CD4-positive, CD25-positive, alpha-beta regulatory T cell (primary cell): ENCODE data around the gene GNG12. TPM values are rescaled to one million over a fixed set of nuclear protein-coding genes. Genes with fewer than 3 reads are reported as not detected.

Experiments
- ATAC-seq, 2 donors: fragments of 150-1000 bp; cut with Tn5 transposase; one replicate each; pipeline ENCODE4 v1.10.0; 2021; ENCODE audit warnings: low read depth in 2 of 2, moderate number of reproducible peaks in 2 of 2, moderate library complexity in 1 of 2
- DNase-seq, 3 donors: peaks; one replicate each; pipeline versions ENCODE4 v3.0.0 to v3.0.0-alpha.2; 2012 to 2022; ENCODE audit warnings: mixed read lengths in 1 of 3
- H3K27ac ChIP-seq: one replicate; pipeline ENCODE4 v1.7.0; 2013; ENCODE audit warnings: mild to moderate bottlenecking, low read length; ENCODE audit not compliant: insufficient read depth, poor library complexity, severe bottlenecking
- H3K27me3 ChIP-seq: one replicate; pipeline ENCODE4 v1.7.0; 2013; ENCODE audit warnings: low read length; ENCODE audit not compliant: control insufficient read depth, insufficient read depth
- H3K36me3 ChIP-seq: one replicate; pipeline ENCODE4 v1.7.0; 2013; ENCODE audit warnings: mild to moderate bottlenecking, low read length, moderate library complexity; ENCODE audit not compliant: control insufficient read depth, insufficient read depth
- H3K4me1 ChIP-seq: 2 replicates; pipeline ENCODE4 v1.7.0; 2013; ENCODE audit warnings: mild to moderate bottlenecking, low read length; ENCODE audit not compliant: insufficient read depth, control insufficient read depth, poor library complexity, severe bottlenecking
- H3K4me3 ChIP-seq: one replicate; pipeline ENCODE4 v1.7.0; 2013; ENCODE audit warnings: low read depth, mild to moderate bottlenecking, low read length, moderate library complexity
- H3K9me3 ChIP-seq, 2 experiments: 1 replicate in 1 of 2; 2 replicates in 1 of 2; pipeline ENCODE4 v1.7.0; 2013; ENCODE audit warnings: low read length in 2 of 2, mild to moderate bottlenecking in 1 of 2, moderate library complexity in 1 of 2; ENCODE audit not compliant: control insufficient read depth in 2 of 2
- H3K27ac Mint-ChIP-seq, 3 donors: one replicate each; pipeline ENCODE4 v1.8.0; 2020 to 2022; ENCODE audit warnings: mild to moderate bottlenecking in 3 of 3, mixed read lengths in 3 of 3, moderate library complexity in 2 of 3
- H3K27me3 Mint-ChIP-seq: one replicate; pipeline ENCODE4 v1.8.0; 2022; ENCODE audit warnings: mild to moderate bottlenecking, mixed read lengths
- H3K36me3 Mint-ChIP-seq: one replicate; pipeline ENCODE4 v1.8.0; 2020; ENCODE audit warnings: mixed read lengths
- H3K4me1 Mint-ChIP-seq, 4 donors: one replicate each; pipeline ENCODE4 v1.8.0; 2020 to 2022; ENCODE audit warnings: mixed read lengths in 4 of 4, mild to moderate bottlenecking in 1 of 4
- H3K4me3 Mint-ChIP-seq, 4 donors: one replicate each; pipeline ENCODE4 v1.8.0; 2020 to 2022; ENCODE audit warnings: mild to moderate bottlenecking in 4 of 4, mixed read lengths in 4 of 4, moderate library complexity in 3 of 4
- H3K9me3 Mint-ChIP-seq, 7 donors: one replicate each; pipeline ENCODE4 v1.8.0; 2020 to 2022; ENCODE audit warnings: mixed read lengths in 7 of 7, mild to moderate bottlenecking in 3 of 7, moderate library complexity in 2 of 7
- polyA plus RNA-seq, 4 donors: library from polyadenylated mRNA; unstranded; fragments of 300-500 nt; fragmentation: Illumina TruSeq; gene quantifications; one replicate each; pipeline ENCODE4 v1.2.3, GENCODE V29; 2021
- total RNA-seq: library from RNA; stranded (reverse); gene quantifications from one replicate; pipeline ENCODE4 v1.2.3, GENCODE V29; 2022

Gene GNG12
- total and polyA plus RNA-seq, 5 donors from 2014 or later: not detected

DNA sequence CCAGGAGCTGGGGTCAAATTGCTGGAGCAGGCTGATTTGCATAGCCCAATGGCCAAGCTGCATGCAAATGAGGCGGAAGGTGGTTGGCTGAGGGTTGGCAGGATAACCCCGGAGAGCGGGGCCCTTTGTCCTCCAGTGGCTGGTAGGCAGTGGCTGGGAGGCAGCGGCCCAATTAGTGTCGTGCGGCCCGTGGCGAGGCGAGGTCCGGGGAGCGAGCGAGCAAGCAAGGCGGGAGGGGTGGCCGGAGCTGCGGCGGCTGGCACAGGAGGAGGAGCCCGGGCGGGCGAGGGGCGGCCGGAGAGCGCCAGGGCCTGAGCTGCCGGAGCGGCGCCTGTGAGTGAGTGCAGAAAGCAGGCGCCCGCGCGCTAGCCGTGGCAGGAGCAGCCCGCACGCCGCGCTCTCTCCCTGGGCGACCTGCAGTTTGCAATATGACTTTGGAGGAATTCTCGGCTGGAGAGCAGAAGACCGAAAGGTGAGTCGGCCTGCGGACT is 148.2 kb downstream of the GNG12 start, which contains the start of gene GADD45A:
Gene GADD45A, plus strand, starts transcription at position 135 of the 491 bp plus-strand sequence. Its CDS starts 294 bp downstream, at position 429.
- peak; percentile 94 to 99 (median 96) for DNase-seq
- H3K27ac ChIP-seq: peak within 1 kb of the TSS; percentile 72
- peak; percentile 93 for ATAC-seq
- Mint-ChIP-seq H3K36me3 (peaks cover 4% of the 10 kb centered on the region), H3K27ac (peak within 1 kb of the TSS; percentile 77 to 98 (median 94)), H3K27me3 (peaks cover 8% of the 10 kb centered on the region), H3K9me3 (no peaks in the 10 kb centered on the region), H3K4me1 (peaks cover 7 to 37% (median 29%) of the 10 kb centered on the region in 4 donors), H3K4me3 (peak within 1 kb of the TSS; percentile 99 to 100 (median 100))
- peak within 1 kb of the TSS; percentile 76 for H3K4me3 ChIP-seq
- H3K27me3 ChIP-seq: no peaks in the 10 kb centered on the region
- peaks cover 23% of the 10 kb centered on the region for H3K4me1 ChIP-seq
- H3K9me3 ChIP-seq: no peaks in the 10 kb centered on the region
- H3K36me3 ChIP-seq: peaks cover 4% of the 10 kb centered on the region

GRCh38 chr1:67684526-67685066 is 148.7 kb downstream of the GNG12 start:
- H3K27me3 Mint-ChIP-seq: peaks cover 13% of the 10 kb centered on the region
- H3K4me3 Mint-ChIP-seq: peak overlapping the region; percentile 99 to 100 (median 100)
- H3K4me1 Mint-ChIP-seq: peaks cover 7 to 37% (median 30%) of the 10 kb centered on the region in 4 donors
- Histone ChIP-seq H3K27me3 (no peaks in the 10 kb centered on the region), H3K4me3 (peak overlapping the region; percentile 76), H3K4me1 (peaks cover 23% of the 10 kb centered on the region), H3K36me3 (peaks cover 4% of the 10 kb centered on the region), H3K27ac (peak overlapping the region; percentile 66), H3K9me3 (no peaks in the 10 kb centered on the region)
- H3K9me3 Mint-ChIP-seq: no peaks in the 10 kb centered on the region
- peaks cover 4% of the 10 kb centered on the region for H3K36me3 Mint-ChIP-seq
- ATAC-seq (no peak), DNase-seq (no peak)
- H3K27ac Mint-ChIP-seq: peak overlapping the region; percentile 11 to 98 (median 94)

- Histone ChIP-seq H3K36me3 (peaks cover 4% of the 10 kb centered on the region), H3K27me3 (no peaks in the 10 kb centered on the region), H3K4me3 (peak overlapping the region; percentile 76), H3K27ac (peak overlapping the region; percentile 66), H3K9me3 (no peaks in the 10 kb centered on the region), H3K4me1 (peaks cover 23% of the 10 kb centered on the region)
- Mint-ChIP-seq H3K27me3 (peaks cover 13% of the 10 kb centered on the region), H3K4me1 (peaks cover 7 to 37% (median 30%) of the 10 kb centered on the region in 4 donors), H3K27ac (peak overlapping the region; percentile 76 to 98 (median 94)), H3K36me3 (peaks cover 4% of the 10 kb centered on the region), H3K4me3 (peak overlapping the region; percentile 99 to 100 (median 100)), H3K9me3 (no peaks in the 10 kb centered on the region)
- DNase-seq: peak in 1 of 3 donors; percentile 23
- no peak for ATAC-seq
Measured at GRCh38 chr1:67683766-67684525, 149.3 kb downstream of the GNG12 start.

GRCh38 chr1:67683316-67683715 is 150.0 kb downstream of the GNG12 start:
- Histone ChIP-seq H3K9me3 (no peaks in the 10 kb centered on the region), H3K36me3 (peaks cover 4% of the 10 kb centered on the region), H3K4me3 (no peak overlapping the region), H3K27ac (no peak overlapping the region), H3K4me1 (peaks cover 23% of the 10 kb centered on the region), H3K27me3 (no peaks in the 10 kb centered on the region)
- Mint-ChIP-seq H3K27me3 (peaks cover 13% of the 10 kb centered on the region), H3K36me3 (peaks cover 1% of the 10 kb centered on the region), H3K4me3 (peak overlapping the region; percentile 5 to 100 (median 100)), H3K4me1 (peaks cover 7 to 37% (median 27%) of the 10 kb centered on the region in 4 donors), H3K27ac (peak overlapping the region in 1 of 3 donors; percentile 94), H3K9me3 (no peaks in the 10 kb centered on the region)
- no peak for ATAC-seq
- no peak for DNase-seq

DNA sequence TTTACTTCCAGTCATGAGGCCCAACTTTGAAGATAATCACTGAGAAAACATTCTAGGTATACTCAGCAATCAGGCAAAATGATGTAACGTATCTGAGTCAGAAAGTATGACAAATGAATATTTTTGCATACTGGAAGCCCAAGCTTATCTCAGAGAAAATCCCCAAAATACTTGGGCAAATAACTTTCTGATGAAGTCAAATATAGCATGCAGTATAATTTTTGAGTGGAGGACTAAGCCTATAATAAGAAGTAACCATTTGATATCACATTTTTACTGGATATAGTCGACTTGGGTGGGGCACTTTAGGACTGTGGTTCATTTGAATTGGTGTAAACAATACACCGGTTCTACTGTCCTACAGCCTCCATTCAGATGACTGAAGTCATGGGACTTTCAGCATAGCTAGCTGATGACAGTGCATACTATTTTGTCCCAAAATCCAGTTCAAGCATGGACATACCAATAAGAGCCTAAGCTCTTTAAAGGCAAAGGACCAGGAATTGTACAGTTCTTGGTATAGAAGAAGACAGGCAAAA is 150.5 kb downstream of the GNG12 start:
- H3K4me3 ChIP-seq: no peak overlapping the region
- H3K36me3 ChIP-seq: peaks cover 2% of the 10 kb centered on the region
- no peak for ATAC-seq
- H3K36me3 Mint-ChIP-seq: no peaks in the 10 kb centered on the region
- no peak overlapping the region for H3K27ac ChIP-seq
- no peak overlapping the region for H3K4me3 Mint-ChIP-seq
- no peak for DNase-seq
- H3K27ac Mint-ChIP-seq: no peak overlapping the region
- no peaks in the 10 kb centered on the region for H3K9me3 ChIP-seq
- peaks cover 13% of the 10 kb centered on the region for H3K27me3 Mint-ChIP-seq
- peaks cover 22% of the 10 kb centered on the region for H3K4me1 ChIP-seq
- H3K4me1 Mint-ChIP-seq: peaks cover 7 to 37% (median 24%) of the 10 kb centered on the region in 4 donors
- no peaks in the 10 kb centered on the region for H3K27me3 ChIP-seq
- no peaks in the 10 kb centered on the region for H3K9me3 Mint-ChIP-seq

GRCh38 chr1:67680486-67680885 is 152.8 kb downstream of the GNG12 start:
- H3K27me3 ChIP-seq: no peaks in the 10 kb centered on the region
- no peaks in the 10 kb centered on the region for H3K9me3 ChIP-seq
- no peak for ATAC-seq
- no peak overlapping the region for H3K4me3 Mint-ChIP-seq
- no peak overlapping the region for H3K4me3 ChIP-seq
- no peaks in the 10 kb centered on the region for H3K36me3 ChIP-seq
- H3K36me3 Mint-ChIP-seq: no peaks in the 10 kb centered on the region
- no peak overlapping the region for H3K27ac Mint-ChIP-seq
- DNase-seq: no peak
- H3K4me1 Mint-ChIP-seq: peaks cover 0 to 26% (median 16%) of the 10 kb centered on the region in 4 donors
- H3K4me1 ChIP-seq: peaks cover 8% of the 10 kb centered on the region
- no peak overlapping the region for H3K27ac ChIP-seq
- H3K9me3 Mint-ChIP-seq: no peaks in the 10 kb centered on the region
- H3K27me3 Mint-ChIP-seq: peaks cover 13% of the 10 kb centered on the region

- Mint-ChIP-seq H3K27ac (peak overlapping the region in 1 of 3 donors; percentile 8), H3K4me1 (peaks cover under 1 to 28% (median 19%) of the 10 kb centered on the region in 4 donors), H3K36me3 (no peaks in the 10 kb centered on the region), H3K4me3 (no peak overlapping the region), H3K27me3 (peaks cover 9% of the 10 kb centered on the region), H3K9me3 (no peaks in the 10 kb centered on the region)
- no peaks in the 10 kb centered on the region for H3K27me3 ChIP-seq
- H3K4me1 ChIP-seq: peaks cover 14% of the 10 kb centered on the region
- H3K27ac ChIP-seq: no peak overlapping the region
- no peak overlapping the region for H3K4me3 ChIP-seq
- ATAC-seq (no peak), DNase-seq (no peak)
- no peaks in the 10 kb centered on the region for H3K9me3 ChIP-seq
- H3K36me3 ChIP-seq: no peaks in the 10 kb centered on the region
Measured at GRCh38 chr1:67679691-67680090, 153.6 kb downstream of the GNG12 start.
